ENCODE data around the gene KBTBD7. TPM values are rescaled to one million over a fixed set of nuclear protein-coding genes. Genes with fewer than 3 reads are reported as not detected.
A peak's percentile ranks its signal among the peaks of the same experiment; 100 is the strongest.

Gene KBTBD7
- total RNA-seq (10 to 100 TPM in 1 of 2 donors, 1 to 10 TPM in 1; 7.4 to 12.3 TPM), polyA plus RNA-seq (1 to 10 TPM; 2.2 to 5.3 TPM)
- long read RNA-seq, donor 1, full-length matches to known transcripts = 26 of 26 reads
- long read RNA-seq, donor 1, partial matches to known transcripts = 0 of 26 reads
- long read RNA-seq, donor 1, other reads (novel, unspliced or antisense) = 0 of 26 reads
- long read RNA-seq, donor 2, full-length matches to known transcripts = 10 of 10 reads
- long read RNA-seq, donor 2, partial matches to known transcripts = 0 of 10 reads
- long read RNA-seq, donor 2, other reads (novel, unspliced or antisense) = 0 of 10 reads
- long read RNA-seq, donor 3, full-length matches to known transcripts = 13 of 13 reads
- long read RNA-seq, donor 3, partial matches to known transcripts = 0 of 13 reads
- long read RNA-seq, donor 3, other reads (novel, unspliced or antisense) = 0 of 13 reads
- long read RNA-seq, donor 4, full-length matches to known transcripts = 13 of 13 reads
- long read RNA-seq, donor 4, partial matches to known transcripts = 0 of 13 reads
- long read RNA-seq, donor 4, other reads (novel, unspliced or antisense) = 0 of 13 reads
- long read RNA-seq, donor 5, full-length matches to known transcripts = 33 of 33 reads
- long read RNA-seq, donor 5, partial matches to known transcripts = 0 of 33 reads
- long read RNA-seq, donor 5, other reads (novel, unspliced or antisense) = 0 of 33 reads

GRCh38 chr13:41193919-41194824 is at the start of gene KBTBD7:
Gene KBTBD7 (minus strand): TSS chr13:41194569. CDS start chr13:41194257, 312 bp downstream.
- peak; percentile 99 for ATAC-seq (ENCODE audit: insufficient read depth, low FRiP score)
- Histone ChIP-seq H3K9ac (ENCODE audit: insufficient read depth in 1 of 2, low read length in 2 of 2) (peak within 1 kb of the TSS; percentile 60 to 78), H3K4me1 (ENCODE audit: control insufficient read depth in 5 of 5, insufficient read depth in 5 of 5, low read length in 5 of 5) (peaks cover 0 to 16% (median 3%) of the 10 kb centered on the region in 5 donors), H3K27me3 (ENCODE audit: control insufficient read depth in 3 of 3, insufficient read depth in 3 of 3, low read length in 2 of 3) (no peaks in the 10 kb centered on the region), H3K4me3 (peak within 1 kb of the TSS; percentile 81), H3K36me3 (ENCODE audit: control insufficient read depth in 4 of 4, insufficient read depth in 4 of 4, low read length in 4 of 4) (peaks cover 0 to 8% (median 3%) of the 10 kb centered on the region in 4 donors), H3K27ac (ENCODE audit: low read depth in 1 of 2, low read length in 1 of 2) (peak within 1 kb of the TSS; percentile 86 to 94), H3K9me3 (ENCODE audit: control insufficient read depth in 4 of 4, insufficient read depth in 3 of 4, low read length in 3 of 4) (peaks cover 0 to 3% (median 0%) of the 10 kb centered on the region in 4 donors)
- DNase-seq = peak; percentile 95 to 96 (median 96)
- TF ChIP-seq, protein P1, sequence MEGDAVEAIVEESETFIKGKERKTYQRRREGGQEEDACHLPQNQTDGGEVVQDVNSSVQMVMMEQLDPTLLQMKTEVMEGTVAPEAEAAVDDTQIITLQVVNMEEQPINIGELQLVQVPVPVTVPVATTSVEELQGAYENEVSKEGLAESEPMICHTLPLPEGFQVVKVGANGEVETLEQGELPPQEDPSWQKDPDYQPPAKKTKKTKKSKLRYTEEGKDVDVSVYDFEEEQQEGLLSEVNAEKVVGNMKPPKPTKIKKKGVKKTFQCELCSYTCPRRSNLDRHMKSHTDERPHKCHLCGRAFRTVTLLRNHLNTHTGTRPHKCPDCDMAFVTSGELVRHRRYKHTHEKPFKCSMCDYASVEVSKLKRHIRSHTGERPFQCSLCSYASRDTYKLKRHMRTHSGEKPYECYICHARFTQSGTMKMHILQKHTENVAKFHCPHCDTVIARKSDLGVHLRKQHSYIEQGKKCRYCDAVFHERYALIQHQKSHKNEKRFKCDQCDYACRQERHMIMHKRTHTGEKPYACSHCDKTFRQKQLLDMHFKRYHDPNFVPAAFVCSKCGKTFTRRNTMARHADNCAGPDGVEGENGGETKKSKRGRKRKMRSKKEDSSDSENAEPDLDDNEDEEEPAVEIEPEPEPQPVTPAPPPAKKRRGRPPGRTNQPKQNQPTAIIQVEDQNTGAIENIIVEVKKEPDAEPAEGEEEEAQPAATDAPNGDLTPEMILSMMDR (IDR thresholded peaks at IDR 0.05; ENCODE audit: control extremely low read depth, extremely low read depth) = no peak
- WGBS, 2 donors = 6 to 8% methylated on average over 61 to 66 of the region's 66 CpGs

DNA sequence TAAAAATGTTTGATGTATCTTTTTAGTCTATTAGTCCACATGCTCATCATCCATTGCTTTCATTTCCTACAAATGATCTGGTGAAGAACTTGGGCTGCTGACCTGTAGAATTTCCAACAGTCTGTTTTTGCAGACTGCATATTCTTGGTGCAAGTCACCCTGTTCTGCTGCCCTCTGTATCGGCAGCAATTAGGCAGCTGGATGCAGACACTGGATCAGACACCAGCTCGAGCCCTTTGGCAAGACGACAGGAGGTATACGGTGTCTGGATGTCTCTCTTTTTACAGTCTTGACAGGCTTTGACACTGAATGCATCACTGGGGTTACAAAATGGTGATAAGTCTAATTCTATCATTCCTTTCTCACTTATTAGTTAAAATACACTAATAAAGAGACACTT is 47.3 kb upstream of the KBTBD7 start:
- H3K4me3 ChIP-seq = no peak overlapping the region
- H3K9me3 ChIP-seq (ENCODE audit: control insufficient read depth in 4 of 4, insufficient read depth in 3 of 4, low read length in 3 of 4) = no peaks in the 10 kb centered on the region
- H3K9ac ChIP-seq (ENCODE audit: insufficient read depth in 1 of 2, low read length in 2 of 2) = no peak overlapping the region
- no peak for DNase-seq
- H3K36me3 ChIP-seq (ENCODE audit: control insufficient read depth in 4 of 4, insufficient read depth in 4 of 4, low read length in 4 of 4) = peaks cover 0 to 7% (median 3%) of the 10 kb centered on the region in 4 donors
- H3K27ac ChIP-seq (ENCODE audit: low read depth in 1 of 2, low read length in 1 of 2) = no peak overlapping the region
- H3K4me1 ChIP-seq (ENCODE audit: control insufficient read depth in 5 of 5, insufficient read depth in 5 of 5, low read length in 5 of 5) = no peaks in the 10 kb centered on the region
- no peak for ATAC-seq (ENCODE audit: insufficient read depth, low FRiP score)
- TF ChIP-seq, protein P1 (IDR thresholded peaks at IDR 0.05; ENCODE audit: control extremely low read depth, extremely low read depth) = no peak
- no peaks in the 10 kb centered on the region for H3K27me3 ChIP-seq (ENCODE audit: control insufficient read depth in 3 of 3, insufficient read depth in 3 of 3, low read length in 2 of 3)
- 96 to 97% methylated on average over 4 of the region's 4 CpGs for WGBS, 2 donors

- Histone ChIP-seq H3K27ac (ENCODE audit: low read depth in 1 of 2, low read length in 1 of 2) (no peak overlapping the region), H3K4me3 (no peak overlapping the region), H3K27me3 (ENCODE audit: control insufficient read depth in 3 of 3, insufficient read depth in 3 of 3, low read length in 2 of 3) (no peaks in the 10 kb centered on the region), H3K9me3 (ENCODE audit: control insufficient read depth in 4 of 4, insufficient read depth in 3 of 4, low read length in 3 of 4) (no peaks in the 10 kb centered on the region), H3K4me1 (ENCODE audit: control insufficient read depth in 5 of 5, insufficient read depth in 5 of 5, low read length in 5 of 5) (no peaks in the 10 kb centered on the region), H3K9ac (ENCODE audit: insufficient read depth in 1 of 2, low read length in 2 of 2) (no peak overlapping the region), H3K36me3 (ENCODE audit: control insufficient read depth in 4 of 4, insufficient read depth in 4 of 4, low read length in 4 of 4) (peaks cover 0 to 23% (median 9%) of the 10 kb centered on the region in 4 donors)
- no peak for ATAC-seq (ENCODE audit: insufficient read depth, low FRiP score)
- TF ChIP-seq, protein P1 (IDR thresholded peaks at IDR 0.05; ENCODE audit: control extremely low read depth, extremely low read depth) = no peak
- WGBS, 2 donors = 86 to 94% methylated on average over 1 of the region's 1 CpG
- no peak for DNase-seq
Observed at GRCh38 chr13:41236369-41236768, 42.0 kb upstream of the KBTBD7 start.

Measured in lung (tissue), 16 donors.